HG03575 (cell line): Measurements from ENCODE around the gene ZNF311.
"Not testable (repeated sequence)": the region's sequence is repeated elsewhere in the genome, so short reads cannot be mapped to it uniquely, and the experiment has no call there.

Source experiments
- ATAC-seq: cut with Tn5 transposase; IDR thresholded peaks from one replicate; pipeline ENCODE4 v1.9.1; 2021; ENCODE audit not compliant: unreplicated experiment, insufficient number of reproducible peaks, low FRiP score; ENCODE audit errors: extremely low read depth

The ZNF311 gene

DNA sequence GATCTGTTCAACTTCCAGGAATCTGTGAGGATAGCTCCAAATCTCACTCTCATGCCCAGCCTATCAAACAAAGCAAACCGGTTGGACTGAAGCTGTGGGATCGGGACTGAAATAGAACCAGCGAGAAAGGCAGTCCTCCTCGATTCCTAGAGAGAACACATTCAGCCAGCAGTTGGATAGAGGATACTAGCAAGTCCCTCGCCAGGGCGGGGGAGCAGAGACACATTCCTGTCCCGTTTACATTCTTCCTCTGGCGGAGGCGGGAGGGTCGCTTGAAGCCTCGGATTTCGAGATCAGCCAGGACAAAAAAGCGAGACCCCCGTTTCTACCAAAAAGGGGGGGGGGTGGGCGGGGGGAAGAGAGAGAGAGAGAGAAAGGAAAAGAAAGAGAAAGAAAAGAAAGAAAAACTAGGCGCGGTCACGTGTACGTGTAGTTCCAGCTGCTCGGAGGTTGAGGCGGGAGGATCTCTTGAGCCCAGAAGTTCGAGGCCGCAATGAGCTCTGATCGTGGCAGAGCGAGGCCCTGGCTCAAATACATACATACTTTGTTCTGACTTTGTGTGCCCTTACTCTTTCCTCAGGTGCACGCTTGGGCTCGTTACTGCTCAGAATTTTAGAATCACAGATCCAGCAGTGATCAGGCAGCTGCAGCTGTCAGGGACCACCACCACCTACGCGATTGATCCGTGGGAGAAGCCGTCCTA is 19.5 kb downstream of the ZNF311 start:
- no peak for ATAC-seq

DNA sequence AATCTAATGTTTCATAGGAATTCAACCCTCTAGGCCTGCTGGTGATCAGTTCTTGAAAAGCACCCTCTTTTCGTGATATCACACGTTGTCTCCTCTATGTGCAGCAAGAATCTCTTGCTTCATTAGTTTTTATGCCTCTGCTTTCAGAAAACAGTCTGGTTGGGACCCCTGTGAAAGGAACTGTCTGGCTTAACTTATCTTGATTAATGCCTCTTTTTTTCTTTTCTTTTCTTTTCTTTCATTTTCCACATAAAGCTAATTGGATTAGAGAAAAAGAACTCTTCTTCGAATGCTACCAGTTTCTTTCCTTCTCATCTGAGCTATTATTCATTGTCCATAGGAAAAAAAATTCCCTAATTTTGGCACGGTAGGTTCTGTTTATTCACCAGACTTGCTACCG is 21.3 kb downstream of the ZNF311 start:
- no peak for ATAC-seq

DNA sequence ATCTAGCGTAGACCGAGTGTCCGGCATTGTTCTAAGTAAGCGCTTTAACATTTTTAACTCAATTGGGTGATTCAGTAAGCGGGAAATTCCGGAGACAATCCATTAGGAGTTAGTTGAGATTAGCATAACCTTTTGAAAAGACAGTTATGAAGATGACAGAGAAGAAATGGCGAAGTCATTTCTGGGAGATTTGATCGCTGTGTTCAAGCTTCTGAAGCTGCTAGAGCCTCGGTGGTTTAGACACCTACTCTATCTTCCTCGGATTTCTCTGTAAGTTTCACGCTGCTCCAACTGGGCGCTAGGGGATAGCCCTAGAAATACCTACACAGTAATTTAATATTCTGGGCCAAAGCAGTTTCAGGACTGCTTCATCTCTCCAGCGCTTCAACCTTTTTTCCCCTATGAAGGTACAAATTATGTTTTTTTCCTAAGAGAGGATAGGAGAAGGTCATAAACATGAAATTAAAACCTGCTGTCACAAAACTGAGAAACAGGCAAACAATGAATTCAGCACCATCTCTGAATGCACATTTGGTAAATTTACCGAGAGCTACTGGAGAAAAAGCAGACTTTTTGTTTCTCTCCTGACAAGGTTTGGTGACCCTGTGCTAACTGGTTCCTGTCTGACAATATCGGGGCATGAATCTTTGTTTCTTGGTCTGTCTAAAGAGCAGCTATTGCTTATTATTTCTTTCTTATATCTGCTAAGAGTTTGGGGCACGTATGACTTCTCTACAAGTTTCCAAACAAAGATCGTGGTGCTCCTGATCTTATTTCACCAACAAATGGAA is 22.4 kb downstream of the ZNF311 start:
- no peak for ATAC-seq

DNA sequence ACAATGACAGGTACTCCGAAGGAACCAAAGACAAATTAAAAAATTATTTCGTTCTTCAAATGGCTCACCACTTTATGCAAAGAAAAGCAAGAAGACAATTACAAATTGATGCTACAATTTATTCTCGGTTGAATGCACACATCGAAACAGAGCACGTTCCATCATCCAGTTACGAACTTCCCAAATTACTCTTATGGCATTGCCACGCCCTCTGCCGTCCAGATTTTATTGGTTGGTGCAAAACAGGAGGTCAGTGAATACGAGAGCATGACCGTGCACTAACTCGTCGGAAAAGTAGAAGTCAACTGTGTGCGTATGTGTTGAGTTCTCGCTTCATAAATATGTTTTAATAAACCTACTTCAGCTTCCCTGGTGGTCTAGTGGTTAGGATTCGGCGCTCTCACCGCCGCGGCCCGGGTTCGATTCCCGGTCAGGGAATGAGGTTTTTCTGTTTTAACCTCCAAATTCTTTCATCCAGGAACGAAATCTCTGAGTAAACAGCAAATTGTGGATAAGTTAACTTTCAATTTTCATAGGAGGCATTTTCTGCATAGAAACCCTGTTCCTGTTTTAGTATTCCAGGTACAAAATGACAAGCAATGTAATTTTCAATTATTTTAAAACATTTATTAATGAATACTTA is 23.2 kb downstream of the ZNF311 start:
- no peak for ATAC-seq

DNA sequence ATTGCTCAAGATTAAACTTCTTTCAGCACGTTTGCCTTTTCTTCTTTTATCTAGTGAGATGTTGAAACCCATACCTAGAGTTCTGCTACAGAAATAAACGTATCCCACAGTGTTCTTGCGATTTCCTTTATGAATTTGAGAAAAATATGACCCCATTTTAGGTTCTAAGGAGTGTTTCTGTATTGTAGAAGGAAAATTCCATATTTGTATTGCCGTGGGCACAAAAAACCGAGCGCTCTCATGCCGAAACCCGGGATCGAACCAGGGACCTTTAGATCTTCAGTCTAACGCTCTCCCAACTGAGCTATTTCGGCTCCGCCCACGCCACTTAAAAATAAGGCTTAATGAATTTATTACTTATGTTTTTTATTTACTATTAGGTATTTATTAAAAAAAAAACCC is 23.7 kb downstream of the ZNF311 start:
- no peak for ATAC-seq

DNA sequence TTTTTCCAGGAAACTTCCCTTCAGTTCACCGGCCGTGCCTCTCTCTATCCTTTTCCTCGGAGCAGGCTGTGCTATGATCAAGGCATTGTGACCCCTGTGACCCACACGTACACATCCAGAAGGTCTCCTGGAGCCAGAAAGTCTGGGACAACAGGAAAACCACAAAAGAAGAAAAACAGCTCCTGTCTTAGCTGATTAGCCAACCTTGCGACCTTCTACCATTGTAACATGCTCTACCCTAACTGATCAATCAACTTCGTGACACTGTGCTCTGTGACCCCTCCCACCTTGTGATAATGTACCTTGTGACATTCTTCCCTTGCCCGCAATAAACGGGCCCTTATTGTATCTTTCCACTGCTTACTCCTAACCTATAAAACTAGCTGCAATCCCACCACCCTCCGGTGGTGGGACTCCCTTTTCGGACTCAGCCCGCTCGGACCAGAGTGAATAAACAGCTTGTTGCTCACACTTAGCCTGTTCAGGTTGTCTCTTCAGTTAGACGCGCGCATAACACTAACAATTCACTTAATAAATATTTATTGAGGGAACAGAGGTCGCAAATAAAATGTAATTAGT is 24.2 kb downstream of the ZNF311 start:
- no peak for ATAC-seq

DNA sequence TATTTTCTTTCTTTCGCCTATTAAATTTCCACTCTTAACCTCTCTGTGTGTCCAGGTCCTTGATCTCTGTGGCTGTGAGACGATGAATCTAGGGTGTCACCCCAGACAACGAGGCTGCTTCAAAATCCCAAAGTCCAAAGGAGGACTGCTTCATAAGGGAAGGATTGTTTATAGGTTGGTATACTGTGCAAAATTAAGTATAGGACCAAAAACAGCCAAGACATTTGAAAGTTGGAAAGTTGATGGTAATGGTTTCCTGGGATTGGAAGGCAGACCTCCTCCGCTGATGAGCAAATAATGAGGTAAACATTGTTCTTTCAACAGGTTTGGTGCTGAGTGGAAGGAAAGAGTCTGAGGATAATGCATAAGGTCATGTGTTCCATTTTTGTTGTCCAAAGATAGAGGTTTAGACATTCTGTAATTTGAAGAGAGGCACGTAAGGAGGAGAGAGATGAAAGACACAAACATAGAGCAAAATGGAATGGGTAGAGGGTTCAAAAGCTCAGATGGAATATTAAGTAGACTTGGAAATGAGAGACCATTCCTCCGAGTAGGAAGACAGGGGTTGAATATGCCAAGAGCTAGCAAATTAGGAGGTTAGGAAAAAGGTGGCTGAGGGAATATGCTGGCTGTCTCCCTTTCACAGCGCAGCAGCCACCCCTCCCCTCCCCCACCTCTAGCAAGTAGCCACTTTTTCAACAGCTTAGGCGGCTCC is 24.8 kb downstream of the ZNF311 start:
- ATAC-seq, result no peak

DNA sequence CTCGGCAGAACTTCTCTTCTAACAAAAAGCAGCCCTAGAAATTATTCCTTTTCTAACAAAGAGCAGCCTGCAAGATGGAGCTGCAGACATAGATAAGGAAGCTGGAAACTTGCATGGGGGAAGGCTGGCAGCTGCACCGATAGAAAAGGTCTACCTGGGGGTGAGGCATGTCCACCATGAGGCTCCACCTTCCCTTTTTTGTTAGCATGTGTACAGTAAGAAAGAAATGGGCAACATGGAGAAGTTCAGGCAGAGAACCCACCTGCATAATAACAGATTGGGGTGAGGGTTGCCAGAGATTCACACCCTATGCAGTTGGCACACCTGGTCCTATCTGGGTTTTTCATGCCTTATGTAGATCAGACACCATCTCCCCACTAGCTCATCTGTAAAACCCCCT is 25.4 kb downstream of the ZNF311 start:
- ATAC-seq, result no peak

DNA sequence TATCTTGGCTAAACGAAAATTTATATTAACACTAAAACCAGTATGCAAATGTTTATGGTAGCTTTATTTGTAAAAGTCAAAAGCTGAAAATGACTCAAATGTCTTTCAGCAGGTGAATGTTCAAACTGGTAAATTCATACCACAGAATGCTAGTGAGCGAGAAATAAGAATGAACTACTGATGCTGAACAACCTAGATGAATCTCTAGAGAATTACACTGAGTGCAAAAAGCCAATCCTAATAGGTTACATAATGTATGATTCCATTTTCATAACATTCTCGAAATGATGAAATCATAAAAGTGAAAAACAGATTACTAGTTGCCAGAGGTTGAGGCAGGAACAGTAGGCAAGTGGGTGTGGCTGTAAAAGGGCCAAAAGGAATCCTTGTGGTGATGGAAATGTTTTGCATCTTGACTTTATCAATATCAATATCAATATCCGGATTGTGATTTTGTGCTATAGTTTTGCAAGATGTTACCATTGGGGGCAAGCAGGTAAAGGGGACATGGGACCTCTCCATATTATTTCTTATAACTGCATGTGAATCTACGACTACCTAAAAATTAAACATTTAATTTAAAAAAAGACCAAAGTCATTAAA is 26.1 kb downstream of the ZNF311 start:
- no peak for ATAC-seq

DNA sequence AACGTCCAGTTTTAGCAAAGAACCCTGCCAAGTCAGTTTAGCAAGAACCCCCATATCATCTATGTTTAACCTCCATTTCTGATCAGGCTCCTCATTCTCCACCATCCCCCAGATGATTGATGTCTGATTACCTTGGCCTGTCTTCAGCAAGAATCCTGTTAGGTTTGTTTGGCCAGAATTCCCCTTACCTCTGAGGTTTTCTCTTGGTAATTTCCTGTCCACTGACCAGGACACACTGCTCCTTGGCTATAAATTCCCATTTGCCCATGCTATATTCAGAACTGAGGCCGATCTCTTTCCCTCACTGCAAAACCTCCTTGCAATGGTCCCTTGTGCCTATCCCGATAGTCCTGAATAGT is 27.0 kb downstream of the ZNF311 start:
- ATAC-seq, result no peak

DNA sequence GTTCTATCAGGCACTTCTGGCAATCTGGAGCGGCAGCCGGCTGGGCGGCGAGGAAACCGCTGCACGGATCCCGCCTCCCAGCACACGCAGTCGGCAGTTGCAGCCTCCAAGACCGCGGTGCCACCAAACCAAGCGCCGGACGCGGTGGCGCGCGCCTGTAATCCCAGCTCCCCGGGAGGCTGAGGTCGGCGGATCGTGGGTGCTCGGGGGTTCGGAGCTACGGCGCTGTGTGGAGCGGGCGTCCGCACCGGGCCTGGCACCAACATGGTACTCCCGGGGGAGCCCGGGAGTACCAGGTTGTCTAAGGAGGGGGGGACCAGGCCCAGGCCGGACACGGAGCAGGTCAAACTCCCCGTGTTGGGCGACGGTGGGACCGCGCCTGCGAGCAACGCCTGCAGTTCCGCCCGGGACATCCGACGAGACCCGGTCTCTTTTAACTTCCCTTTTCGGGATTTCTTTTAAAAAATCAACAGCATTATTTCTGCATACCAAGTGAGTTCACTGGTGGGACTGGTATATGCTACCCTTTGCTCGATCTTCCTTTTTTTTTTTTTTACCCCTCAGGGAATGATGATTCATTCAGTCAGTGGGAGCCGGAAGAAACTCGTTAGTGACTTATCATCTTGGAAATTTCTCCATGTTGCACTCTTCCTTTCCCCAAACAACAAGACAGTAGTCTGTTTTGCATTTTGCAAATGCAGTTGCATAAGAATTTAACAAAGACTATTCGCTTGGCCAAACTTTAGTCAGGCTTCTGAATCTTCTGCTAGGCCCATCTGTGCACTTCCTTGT is 27.6 kb downstream of the ZNF311 start:
- no peak for ATAC-seq

DNA sequence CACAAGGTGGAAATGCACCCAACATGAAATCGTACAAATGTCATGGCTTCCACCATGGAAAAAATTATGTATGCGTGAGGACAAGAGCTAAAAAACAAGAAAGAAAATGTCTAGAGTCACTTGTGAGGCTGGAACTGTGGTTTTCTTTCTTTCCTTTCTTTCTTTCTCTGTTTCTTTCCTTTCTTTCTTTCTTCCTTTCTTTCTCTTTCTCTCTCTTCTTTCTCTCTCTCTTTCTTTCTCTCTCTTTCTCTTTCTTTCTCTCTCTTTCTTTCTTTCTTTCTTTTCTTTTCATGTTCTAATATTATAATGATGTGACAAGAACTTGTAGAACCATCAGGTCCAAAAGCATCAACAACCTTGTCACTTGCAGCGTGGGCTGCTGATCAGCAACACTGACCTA is 28.4 kb downstream of the ZNF311 start:
- no peak for ATAC-seq

DNA sequence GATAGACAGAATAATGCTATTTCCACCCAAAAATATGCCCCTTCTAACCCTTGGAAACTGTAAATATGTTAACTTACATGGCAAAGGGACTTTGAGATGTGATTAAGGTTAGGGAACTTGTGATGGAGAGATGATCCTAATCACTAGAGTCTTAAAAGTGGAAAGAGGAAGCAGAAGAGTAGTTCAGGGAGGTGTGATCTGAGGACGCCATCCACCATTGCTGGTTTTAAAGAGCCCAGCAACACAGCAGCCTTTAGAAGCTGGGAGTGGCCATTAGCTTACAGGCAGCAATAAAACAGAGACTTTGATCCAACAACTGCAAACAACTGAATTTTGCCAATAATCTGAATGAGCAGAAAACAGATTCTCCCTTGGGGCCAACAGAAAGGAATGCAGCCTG is 30.6 kb downstream of the ZNF311 start:
- no peak for ATAC-seq

DNA sequence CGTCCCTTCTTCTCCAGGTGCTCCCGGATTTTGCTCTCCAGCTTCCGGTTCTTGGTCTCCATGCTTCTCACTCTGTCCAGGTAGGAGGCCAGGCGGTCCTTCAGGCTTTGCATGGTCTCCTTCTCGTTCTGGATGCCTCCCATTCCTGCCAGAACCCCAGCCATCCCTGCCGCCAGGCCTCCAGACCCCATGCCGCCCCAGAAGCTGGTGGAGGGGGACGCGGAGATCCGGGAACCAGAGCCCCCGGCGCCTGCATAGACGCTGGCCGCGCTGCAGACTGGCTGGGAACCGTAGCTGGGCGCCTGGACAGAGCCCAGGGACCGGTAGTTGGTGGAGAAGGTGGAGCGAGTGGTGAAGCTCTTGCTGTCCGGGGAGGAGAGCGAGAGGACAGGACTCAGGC is 35.1 kb downstream of the ZNF311 start:
- ATAC-seq, result not testable (repeated sequence)

DNA sequence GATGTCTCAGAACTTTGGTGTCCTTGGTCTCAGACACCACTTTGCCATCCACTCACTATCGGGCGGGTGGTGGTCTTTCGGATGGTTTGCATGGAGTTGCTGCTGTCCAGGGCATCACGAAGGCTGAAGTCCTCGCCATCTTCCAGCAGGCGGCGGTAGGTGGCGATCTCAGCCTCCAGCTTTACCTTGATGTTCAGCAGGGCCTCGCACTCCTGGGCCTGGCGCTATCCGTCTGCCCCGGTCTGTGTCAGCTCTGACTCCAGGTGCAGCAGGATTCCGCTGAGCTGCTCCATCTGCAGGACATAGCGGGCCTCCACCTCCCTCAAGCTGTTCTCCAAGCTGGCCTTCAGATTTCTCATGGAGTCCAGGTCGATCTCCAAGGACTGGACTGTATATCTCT is 36.0 kb downstream of the ZNF311 start:
- no peak for ATAC-seq

DNA sequence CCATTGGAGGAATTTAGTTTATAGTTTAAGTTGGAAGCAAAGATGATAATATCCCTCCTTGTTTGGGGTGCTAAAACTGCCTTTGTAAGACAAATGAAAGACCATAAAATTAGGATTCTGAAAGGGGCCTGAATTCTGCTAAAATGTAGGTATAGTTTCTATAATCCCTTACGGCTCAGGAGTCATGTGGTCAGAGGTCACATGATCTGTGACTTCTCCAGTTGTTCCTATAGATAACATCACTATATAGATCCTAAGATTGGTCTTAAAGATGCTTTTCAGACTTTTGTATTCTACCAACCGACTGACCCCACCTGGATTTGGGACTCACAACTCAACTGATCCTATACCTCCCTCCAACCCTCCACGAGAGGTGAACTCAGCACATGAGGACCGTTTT is 36.6 kb downstream of the ZNF311 start:
- ATAC-seq, result no peak

DNA sequence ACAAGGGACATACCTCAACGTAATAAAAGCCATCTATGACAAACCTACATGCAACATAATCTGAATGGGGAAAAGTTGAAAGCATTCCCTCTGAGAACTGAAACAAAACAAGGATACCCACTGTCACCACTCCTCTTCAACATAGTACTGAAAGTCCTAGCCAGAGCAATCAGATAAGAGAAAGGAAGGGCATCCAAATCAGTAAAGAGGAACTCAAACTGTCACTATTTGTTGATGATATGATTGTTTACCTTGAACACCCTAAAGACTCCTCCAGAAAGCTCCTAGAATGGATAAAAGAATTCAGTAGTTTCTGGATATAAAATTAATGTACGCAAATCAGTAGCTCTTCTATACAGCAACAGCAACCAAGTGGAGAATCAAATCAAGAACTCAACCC is 39.4 kb downstream of the ZNF311 start:
- no peak for ATAC-seq

DNA sequence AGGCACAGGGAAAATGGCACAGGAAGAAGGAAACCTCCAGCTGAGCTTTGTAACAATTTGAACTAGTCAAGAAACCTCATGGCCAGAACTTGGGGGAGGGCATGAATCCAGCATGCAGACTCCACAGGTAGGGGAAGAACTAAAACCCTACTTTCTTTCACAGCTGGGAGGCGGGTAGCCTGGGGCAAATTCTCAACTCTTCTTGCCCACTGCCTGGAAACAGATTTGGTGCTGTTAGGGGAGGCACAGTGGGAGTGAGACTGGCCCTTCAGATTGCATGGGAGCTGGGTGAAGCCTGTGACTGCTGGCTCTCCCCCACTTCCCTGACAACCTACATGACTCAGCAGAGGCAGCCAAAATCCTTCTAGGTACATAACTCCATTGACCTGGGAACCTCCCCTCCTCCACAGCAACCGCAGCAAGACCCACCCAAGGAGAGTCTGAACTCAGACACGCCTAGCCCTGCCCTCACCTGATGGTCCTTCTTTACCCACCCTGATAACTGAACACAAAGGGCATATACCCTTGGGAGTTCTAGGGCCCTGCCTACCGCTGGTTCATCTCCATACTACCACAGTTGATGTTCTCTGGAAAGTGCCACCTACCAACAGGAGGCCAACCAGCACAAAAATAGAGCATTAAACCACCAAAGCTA is 44.1 kb downstream of the ZNF311 start:
- ATAC-seq, result no peak
